Occipital lobe (tissue), 3 donors: ENCODE results near the gene SOX4. TPM values are rescaled to one million over a fixed set of nuclear protein-coding genes. Genes with fewer than 3 reads are reported as not detected.

ENCODE experiments used
- DNase-seq: peaks from one replicate; lab custom pipeline; 2025; lab: John Stamatoyannopoulos, UW
- small RNA-seq: library from RNA; depleted of rRNA; stranded (forward); fragments of <200 nt; gene quantifications from one replicate; pipeline ENCODE3, GENCODE V24; 2014
- total RNA-seq: library from RNA; depleted of rRNA; stranded (reverse); fragments of >200 nt; gene quantifications from one replicate; pipeline ENCODE4 v1.2.3, GENCODE V29; 2014

The SOX4 gene
- total RNA-seq, 1 donor from 2014 or later, result 370 TPM

- no peak for DNase-seq
Observed at GRCh38 chr6:21612067-21612745, 18.7 kb downstream of the SOX4 start.

- DNase-seq, result no peak
Observed at GRCh38 chr6:21613809-21614208, 20.3 kb downstream of the SOX4 start.

GRCh38 chr6:21614226-21614625, 20.7 kb downstream of the SOX4 start:
- no peak for DNase-seq

- DNase-seq, result no peak
Observed at GRCh38 chr6:21615504-21615903, 22.0 kb downstream of the SOX4 start.

- DNase-seq, result no peak
Observed at GRCh38 chr6:21616005-21616404, 22.5 kb downstream of the SOX4 start.

GRCh38 chr6:21625642-21626041, 32.1 kb downstream of the SOX4 start:
- no peak for DNase-seq

- no peak for DNase-seq
Observed at GRCh38 chr6:21626756-21627155, 33.2 kb downstream of the SOX4 start.

GRCh38 chr6:21628160-21628559, 34.6 kb downstream of the SOX4 start:
- DNase-seq, result no peak

GRCh38 chr6:21633511-21634109, 40.1 kb downstream of the SOX4 start:
- DNase-seq, result no peak

GRCh38 chr6:21634582-21634981, 41.0 kb downstream of the SOX4 start:
- no peak for DNase-seq

GRCh38 chr6:21636876-21637275, 43.3 kb downstream of the SOX4 start:
- DNase-seq, result no peak

- DNase-seq, result no peak
Observed at GRCh38 chr6:21639316-21639715, 45.8 kb downstream of the SOX4 start.

Small RNA genes lying within 50 kb of the gene (small RNA-seq; reads per million reads assigned to genes)
- gene BOLA2P3, result not detected
